ENCODE results near the gene IL22RA1.

The IL22RA1 gene

DNA sequence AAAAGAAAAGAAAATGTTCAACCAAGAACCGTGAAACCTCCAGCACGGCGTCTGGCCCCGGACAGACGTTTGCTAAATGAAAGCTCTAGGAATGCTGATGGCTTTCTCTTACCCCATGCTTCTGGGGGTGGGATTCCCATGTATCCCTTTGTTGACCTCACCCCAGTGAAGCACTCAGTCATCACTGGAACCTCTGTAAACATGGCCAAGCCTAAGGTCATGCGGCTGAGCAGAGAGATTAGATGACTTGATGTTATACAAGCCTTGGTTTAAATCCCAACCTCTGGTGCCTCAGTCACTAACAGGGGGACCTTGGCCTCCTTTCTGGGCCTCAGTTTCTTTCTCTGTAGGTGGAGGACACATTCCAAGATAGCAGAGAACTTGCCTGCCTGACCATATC is 28.2 kb downstream of the IL22RA1 start:
- H3K4me1 ChIP-seq (ENCODE audit: control insufficient read depth in 2 of 2, insufficient read depth in 1 of 2, low read depth in 1 of 2, low read length in 2 of 2) = peaks cover 0 to 17% of the 10 kb centered on the region in 2 donors
- no peaks in the 10 kb centered on the region for H3K36me3 ChIP-seq (replicated peaks in 1 of 2; ENCODE audit: control insufficient read depth in 2 of 2, insufficient read depth in 2 of 2, low read length in 2 of 2)
- H2AK5ac ChIP-seq (ENCODE audit: low read depth, low read length) = no peak overlapping the region
- H3K18ac ChIP-seq (ENCODE audit: low read length) = no peak overlapping the region
- no peak overlapping the region for H2BK120ac ChIP-seq (ENCODE audit: low read depth, low read length)
- H3K27me3 ChIP-seq (ENCODE audit: control insufficient read depth in 3 of 3, insufficient read depth in 3 of 3, low read depth in 1 of 3, low read length in 3 of 3) = peaks cover 0 to 41% (median 0%) of the 10 kb centered on the region in 3 experiments
- no peak overlapping the region for H3K14ac ChIP-seq (ENCODE audit: low read length)
- H2BK15ac ChIP-seq (ENCODE audit: low read length) = no peak overlapping the region
- no peaks in the 10 kb centered on the region for H3K9me3 ChIP-seq (replicated peaks in 1 of 2; ENCODE audit: control insufficient read depth in 2 of 2, insufficient read depth in 1 of 2, low read depth in 1 of 2, low read length in 2 of 2)
- H3K27ac ChIP-seq (replicated peaks; ENCODE audit: low read length) = no peak overlapping the region
- H3K4ac ChIP-seq (ENCODE audit: low read length) = no peak overlapping the region
- DNase-seq (ENCODE audit: low spot score) = no peak
- no peak overlapping the region for H2BK5ac ChIP-seq (ENCODE audit: low read length)
- no peak overlapping the region for H4K91ac ChIP-seq (ENCODE audit: low read depth, low read length, poor library complexity)
- WGBS, 2 donors (ENCODE audit: extremely low coverage in 2 of 2, insufficient read length in 2 of 2, insufficient replicate concordance in 1 of 2) = no CpG with 5 or more reads among the region's 6 CpGs
- H4K8ac ChIP-seq (ENCODE audit: low read depth, low read length) = no peak overlapping the region
- H2AFZ ChIP-seq (ENCODE audit: low read length) = no peak overlapping the region
- no peak overlapping the region for H2BK12ac ChIP-seq (ENCODE audit: low read length)
- H3K9ac ChIP-seq (ENCODE audit: low read depth, low read length, poor library complexity) = no peak overlapping the region
- H3K4me3 ChIP-seq (ENCODE audit: low read length in 2 of 2) = no peak overlapping the region
- no peak overlapping the region for H3K23ac ChIP-seq (ENCODE audit: low read depth, low read length, poor library complexity)
- H3K79me1 ChIP-seq (ENCODE audit: low read depth, low read length) = no peaks in the 10 kb centered on the region
- no peak overlapping the region for H3K4me2 ChIP-seq (ENCODE audit: insufficient read depth, low read length, poor library complexity, severe bottlenecking)

DNA sequence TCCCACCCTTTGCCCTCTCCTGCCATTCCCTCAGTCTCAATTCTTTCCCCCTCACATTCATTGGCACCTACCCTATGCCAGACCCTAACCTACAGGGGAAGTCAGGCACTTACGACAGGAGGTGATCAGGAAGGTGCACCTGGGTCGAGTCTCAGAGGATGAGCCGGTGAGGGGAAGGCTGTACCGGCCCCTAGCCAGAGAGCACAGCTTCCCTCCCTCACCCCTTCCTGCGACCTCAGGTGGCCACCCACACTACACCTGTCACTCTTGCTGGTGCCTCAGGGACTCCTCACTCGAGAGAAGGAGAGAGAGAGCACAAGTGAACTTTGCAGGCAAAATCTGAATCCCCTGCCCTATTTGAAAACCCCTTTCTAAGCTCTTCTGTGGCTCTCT is 29.3 kb downstream of the IL22RA1 start:
- peaks cover 0 to 48% (median 0%) of the 10 kb centered on the region in 3 experiments for H3K27me3 ChIP-seq (ENCODE audit: control insufficient read depth in 3 of 3, insufficient read depth in 3 of 3, low read depth in 1 of 3, low read length in 3 of 3)
- H3K27ac ChIP-seq (replicated peaks; ENCODE audit: low read length) = no peak overlapping the region
- no peak overlapping the region for H3K18ac ChIP-seq (ENCODE audit: low read length)
- H3K4ac ChIP-seq (ENCODE audit: low read length) = no peak overlapping the region
- no peak overlapping the region for H3K4me2 ChIP-seq (ENCODE audit: insufficient read depth, low read length, poor library complexity, severe bottlenecking)
- H4K91ac ChIP-seq (ENCODE audit: low read depth, low read length, poor library complexity) = no peak overlapping the region
- no peak overlapping the region for H2AFZ ChIP-seq (ENCODE audit: low read length)
- no peaks in the 10 kb centered on the region for H3K36me3 ChIP-seq (replicated peaks in 1 of 2; ENCODE audit: control insufficient read depth in 2 of 2, insufficient read depth in 2 of 2, low read length in 2 of 2)
- DNase-seq (ENCODE audit: low spot score) = no peak
- H2BK12ac ChIP-seq (ENCODE audit: low read length) = no peak overlapping the region
- no peak overlapping the region for H2AK5ac ChIP-seq (ENCODE audit: low read depth, low read length)
- H2BK120ac ChIP-seq (ENCODE audit: low read depth, low read length) = no peak overlapping the region
- H3K9me3 ChIP-seq (replicated peaks in 1 of 2; ENCODE audit: control insufficient read depth in 2 of 2, insufficient read depth in 1 of 2, low read depth in 1 of 2, low read length in 2 of 2) = no peaks in the 10 kb centered on the region
- no peak overlapping the region for H4K8ac ChIP-seq (ENCODE audit: low read depth, low read length)
- WGBS, 2 donors (ENCODE audit: extremely low coverage in 2 of 2, insufficient read length in 2 of 2, insufficient replicate concordance in 1 of 2) = no CpG with 5 or more reads among the region's 6 CpGs
- peaks cover 0 to 17% of the 10 kb centered on the region in 2 donors for H3K4me1 ChIP-seq (ENCODE audit: control insufficient read depth in 2 of 2, insufficient read depth in 1 of 2, low read depth in 1 of 2, low read length in 2 of 2)
- H3K9ac ChIP-seq (ENCODE audit: low read depth, low read length, poor library complexity) = no peak overlapping the region
- H3K4me3 ChIP-seq (ENCODE audit: low read length in 2 of 2) = no peak overlapping the region
- H3K23ac ChIP-seq (ENCODE audit: low read depth, low read length, poor library complexity) = peak overlapping the region; percentile 29
- H2BK15ac ChIP-seq (ENCODE audit: low read length) = no peak overlapping the region
- no peaks in the 10 kb centered on the region for H3K79me1 ChIP-seq (ENCODE audit: low read depth, low read length)
- no peak overlapping the region for H2BK5ac ChIP-seq (ENCODE audit: low read length)
- no peak overlapping the region for H3K14ac ChIP-seq (ENCODE audit: low read length)

- H3K4me2 ChIP-seq (ENCODE audit: insufficient read depth, low read length, poor library complexity, severe bottlenecking) = peak within 1 kb of the TSS; percentile 43
- H2BK15ac ChIP-seq (ENCODE audit: low read length) = no peak within 1 kb of the TSS
- H2BK12ac ChIP-seq (ENCODE audit: low read length) = no peak within 1 kb of the TSS
- no peaks in the 10 kb centered on the region for H3K9me3 ChIP-seq (replicated peaks in 1 of 2; ENCODE audit: control insufficient read depth in 2 of 2, insufficient read depth in 1 of 2, low read depth in 1 of 2, low read length in 2 of 2)
- H4K91ac ChIP-seq (ENCODE audit: low read depth, low read length, poor library complexity) = no peak within 1 kb of the TSS
- no peak within 1 kb of the TSS for H3K4me3 ChIP-seq (ENCODE audit: low read length in 2 of 2)
- H3K4me1 ChIP-seq (ENCODE audit: control insufficient read depth in 2 of 2, insufficient read depth in 1 of 2, low read depth in 1 of 2, low read length in 2 of 2) = peaks cover 0 to 27% of the 10 kb centered on the region in 2 donors
- no peak within 1 kb of the TSS for H3K4ac ChIP-seq (ENCODE audit: low read length)
- no peak within 1 kb of the TSS for H2BK5ac ChIP-seq (ENCODE audit: low read length)
- peak within 1 kb of the TSS; percentile 84 for H3K18ac ChIP-seq (ENCODE audit: low read length)
- H3K79me1 ChIP-seq (ENCODE audit: low read depth, low read length) = no peaks in the 10 kb centered on the region
- no peak within 1 kb of the TSS for H2AFZ ChIP-seq (ENCODE audit: low read length)
- H2BK120ac ChIP-seq (ENCODE audit: low read depth, low read length) = peak within 1 kb of the TSS; percentile 48
- no peak within 1 kb of the TSS for H3K14ac ChIP-seq (ENCODE audit: low read length)
- peak within 1 kb of the TSS; percentile 33 for H3K9ac ChIP-seq (ENCODE audit: low read depth, low read length, poor library complexity)
- H4K8ac ChIP-seq (ENCODE audit: low read depth, low read length) = no peak within 1 kb of the TSS
- H3K36me3 ChIP-seq (replicated peaks in 1 of 2; ENCODE audit: control insufficient read depth in 2 of 2, insufficient read depth in 2 of 2, low read length in 2 of 2) = no peaks in the 10 kb centered on the region
- H2AK5ac ChIP-seq (ENCODE audit: low read depth, low read length) = peak within 1 kb of the TSS; percentile 47
- peaks cover 0 to 50% (median 0%) of the 10 kb centered on the region in 3 experiments for H3K27me3 ChIP-seq (ENCODE audit: control insufficient read depth in 3 of 3, insufficient read depth in 3 of 3, low read depth in 1 of 3, low read length in 3 of 3)
- WGBS, 2 donors (ENCODE audit: extremely low coverage in 2 of 2, insufficient read length in 2 of 2, insufficient replicate concordance in 1 of 2) = no CpG with 5 or more reads among the region's 27 CpGs
- DNase-seq (ENCODE audit: low spot score) = no peak
- no peak within 1 kb of the TSS for H3K27ac ChIP-seq (replicated peaks; ENCODE audit: low read length)
- H3K23ac ChIP-seq (ENCODE audit: low read depth, low read length, poor library complexity) = peak within 1 kb of the TSS; percentile 49
Measured at GRCh38 chr1:24111996-24112779, 30.8 kb downstream of the IL22RA1 start, which contains the start of gene MYOM3. TSS of gene MYOM3 (minus strand) at chr1:24112135. CDS start at chr1:24108636, 3,499 bp downstream.

- H3K18ac ChIP-seq (ENCODE audit: low read length) = peak overlapping the region; percentile 84
- no peak overlapping the region for H3K4me2 ChIP-seq (ENCODE audit: insufficient read depth, low read length, poor library complexity, severe bottlenecking)
- H2AFZ ChIP-seq (ENCODE audit: low read length) = no peak overlapping the region
- no peak for DNase-seq (ENCODE audit: low spot score)
- no peak overlapping the region for H3K14ac ChIP-seq (ENCODE audit: low read length)
- WGBS, 2 donors (ENCODE audit: extremely low coverage in 2 of 2, insufficient read length in 2 of 2, insufficient replicate concordance in 1 of 2) = no CpG with 5 or more reads among the region's 20 CpGs
- no peak overlapping the region for H2BK12ac ChIP-seq (ENCODE audit: low read length)
- H2BK5ac ChIP-seq (ENCODE audit: low read length) = no peak overlapping the region
- peaks cover 0 to 29% of the 10 kb centered on the region in 2 donors for H3K4me1 ChIP-seq (ENCODE audit: control insufficient read depth in 2 of 2, insufficient read depth in 1 of 2, low read depth in 1 of 2, low read length in 2 of 2)
- H2BK120ac ChIP-seq (ENCODE audit: low read depth, low read length) = peak overlapping the region; percentile 48
- H4K8ac ChIP-seq (ENCODE audit: low read depth, low read length) = no peak overlapping the region
- peak overlapping the region; percentile 33 for H3K9ac ChIP-seq (ENCODE audit: low read depth, low read length, poor library complexity)
- no peaks in the 10 kb centered on the region for H3K79me1 ChIP-seq (ENCODE audit: low read depth, low read length)
- no peaks in the 10 kb centered on the region for H3K9me3 ChIP-seq (replicated peaks in 1 of 2; ENCODE audit: control insufficient read depth in 2 of 2, insufficient read depth in 1 of 2, low read depth in 1 of 2, low read length in 2 of 2)
- peaks cover 0 to 50% (median 0%) of the 10 kb centered on the region in 3 experiments for H3K27me3 ChIP-seq (ENCODE audit: control insufficient read depth in 3 of 3, insufficient read depth in 3 of 3, low read depth in 1 of 3, low read length in 3 of 3)
- H3K4me3 ChIP-seq (ENCODE audit: low read length in 2 of 2) = no peak overlapping the region
- H2AK5ac ChIP-seq (ENCODE audit: low read depth, low read length) = peak overlapping the region; percentile 47
- H3K23ac ChIP-seq (ENCODE audit: low read depth, low read length, poor library complexity) = no peak overlapping the region
- no peaks in the 10 kb centered on the region for H3K36me3 ChIP-seq (replicated peaks in 1 of 2; ENCODE audit: control insufficient read depth in 2 of 2, insufficient read depth in 2 of 2, low read length in 2 of 2)
- H2BK15ac ChIP-seq (ENCODE audit: low read length) = no peak overlapping the region
- H4K91ac ChIP-seq (ENCODE audit: low read depth, low read length, poor library complexity) = no peak overlapping the region
- no peak overlapping the region for H3K27ac ChIP-seq (replicated peaks; ENCODE audit: low read length)
- no peak overlapping the region for H3K4ac ChIP-seq (ENCODE audit: low read length)
Measured at GRCh38 chr1:24111262-24111995, 31.5 kb downstream of the IL22RA1 start.

Data from neuronal stem cell (in vitro differentiated cells).